Erythroblast (primary cell): Measurements from ENCODE around the gene ADH1B.
"Not testable (repeated sequence)": the region's sequence is repeated elsewhere in the genome, so short reads cannot be mapped to it uniquely, and the experiment has no call there.

Source experiments
- DNase-seq, 2 experiments: peaks; one replicate each; lab custom pipeline; 2025; lab: John Stamatoyannopoulos, UW
- GATA1 ChIP-seq: IDR thresholded peaks from 2 replicates; pipeline ENCODE4 v1.6.1; 2011; ENCODE audit warnings: low read depth, mild to moderate bottlenecking, control low read depth, low read length, moderate library complexity
- POLR2A ChIP-seq: IDR thresholded peaks from 2 replicates; pipeline ENCODE4 v1.6.1; 2011; ENCODE audit warnings: mild to moderate bottlenecking, low read length

Gene ADH1B

DNA sequence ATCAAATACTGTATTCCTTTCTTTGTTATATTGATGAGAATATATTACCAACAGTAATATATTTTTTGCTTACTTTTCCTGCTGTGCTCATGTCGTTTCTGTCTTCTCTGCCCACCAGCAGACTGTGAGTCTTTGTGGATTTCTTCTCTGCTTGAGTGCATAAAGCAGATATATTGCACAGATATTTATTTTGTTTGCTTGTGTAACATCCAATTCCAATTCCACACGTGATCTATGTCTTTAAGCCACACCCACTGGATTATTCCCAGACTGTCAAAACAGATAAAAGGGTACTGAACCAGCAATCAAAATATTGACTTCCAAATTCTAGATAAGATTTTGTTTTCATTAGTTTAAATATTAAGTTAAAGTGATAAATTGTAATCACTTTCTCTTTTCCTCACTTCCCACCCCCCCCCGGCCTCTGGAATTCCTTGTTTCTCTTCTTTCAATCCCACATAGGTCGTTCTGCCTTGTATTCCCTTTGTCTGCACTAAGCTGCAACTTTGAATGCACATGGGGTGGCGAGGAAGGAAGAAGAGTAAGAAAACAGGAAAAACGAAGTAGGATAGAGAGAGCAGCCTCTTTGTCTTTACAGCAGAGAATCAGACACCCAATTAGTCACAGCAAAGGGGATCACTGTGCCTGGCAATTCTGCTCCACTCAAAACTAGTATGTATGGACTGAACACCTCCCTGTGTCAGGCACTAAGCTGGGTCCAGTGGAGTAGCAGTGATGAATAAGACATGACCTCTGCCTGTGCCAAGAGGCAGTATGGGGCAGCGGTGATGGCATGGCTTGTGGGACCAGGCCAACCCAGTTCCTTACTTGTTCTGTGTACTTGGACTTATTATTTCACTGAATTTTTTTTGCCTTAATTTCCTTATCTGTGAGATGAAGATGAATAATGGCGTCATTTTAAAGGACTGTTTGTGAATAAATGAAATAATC lies at the start of gene ADH1B:
Gene ADH1B (minus strand): TSS at position 161 of the 951 bp plus-strand sequence. CDS start 70 bp downstream, at position 91.
- no peak for TF ChIP-seq GATA1
- TF ChIP-seq POLR2A: no peak
- DNase-seq: no peak

GRCh38 chr4:99367817-99368216 lies 46.6 kb upstream of the ADH1B start:
- DNase-seq: not testable (repeated sequence)

- DNase-seq: no peak
- TF ChIP-seq GATA1 (no peak), POLR2A (no peak)
Observed at GRCh38 chr4:99366491-99366890, 45.3 kb upstream of the ADH1B start.

DNA sequence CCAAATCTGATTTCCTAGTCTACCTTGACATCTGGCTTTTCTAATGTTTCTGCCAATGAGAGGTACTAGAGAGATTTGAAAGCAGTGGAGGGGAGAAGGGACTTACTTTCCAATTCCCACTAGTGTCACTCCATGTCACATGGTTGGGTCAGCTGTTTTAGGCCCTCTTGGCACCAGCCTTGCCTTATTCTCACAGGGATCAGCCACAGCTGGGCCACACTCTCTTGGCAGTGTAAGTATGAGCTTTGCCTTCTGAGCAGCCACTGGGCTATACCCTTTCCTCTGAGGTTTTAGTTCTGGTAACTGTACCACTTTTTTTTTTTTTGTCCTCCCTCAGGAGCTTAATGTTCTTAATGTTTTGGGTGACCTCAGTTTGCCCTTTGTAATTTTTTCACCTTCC lies 41.6 kb upstream of the ADH1B start:
- DNase-seq: no peak
- TF ChIP-seq GATA1 (no peak), POLR2A (no peak)

GRCh38 chr4:99361899-99362275 lies 40.7 kb upstream of the ADH1B start:
- TF ChIP-seq GATA1 (no peak), POLR2A (no peak)
- DNase-seq: no peak

GRCh38 chr4:99361268-99361898 lies 40.2 kb upstream of the ADH1B start:
- TF ChIP-seq GATA1 (no peak), POLR2A (no peak)
- DNase-seq: no peak

- no peak for DNase-seq
- TF ChIP-seq GATA1 (no peak), POLR2A (no peak)
Observed at GRCh38 chr4:99359480-99360204, 38.4 kb upstream of the ADH1B start.

- no peak for DNase-seq
- TF ChIP-seq POLR2A (no peak), GATA1 (no peak)
Observed at GRCh38 chr4:99357948-99358347, 36.7 kb upstream of the ADH1B start.

GRCh38 chr4:99356992-99357391 lies 35.8 kb upstream of the ADH1B start:
- no peak for DNase-seq
- no peak for TF ChIP-seq GATA1
- TF ChIP-seq POLR2A: no peak

GRCh38 chr4:99356149-99356548 lies 34.9 kb upstream of the ADH1B start:
- not testable (repeated sequence) for DNase-seq

DNA sequence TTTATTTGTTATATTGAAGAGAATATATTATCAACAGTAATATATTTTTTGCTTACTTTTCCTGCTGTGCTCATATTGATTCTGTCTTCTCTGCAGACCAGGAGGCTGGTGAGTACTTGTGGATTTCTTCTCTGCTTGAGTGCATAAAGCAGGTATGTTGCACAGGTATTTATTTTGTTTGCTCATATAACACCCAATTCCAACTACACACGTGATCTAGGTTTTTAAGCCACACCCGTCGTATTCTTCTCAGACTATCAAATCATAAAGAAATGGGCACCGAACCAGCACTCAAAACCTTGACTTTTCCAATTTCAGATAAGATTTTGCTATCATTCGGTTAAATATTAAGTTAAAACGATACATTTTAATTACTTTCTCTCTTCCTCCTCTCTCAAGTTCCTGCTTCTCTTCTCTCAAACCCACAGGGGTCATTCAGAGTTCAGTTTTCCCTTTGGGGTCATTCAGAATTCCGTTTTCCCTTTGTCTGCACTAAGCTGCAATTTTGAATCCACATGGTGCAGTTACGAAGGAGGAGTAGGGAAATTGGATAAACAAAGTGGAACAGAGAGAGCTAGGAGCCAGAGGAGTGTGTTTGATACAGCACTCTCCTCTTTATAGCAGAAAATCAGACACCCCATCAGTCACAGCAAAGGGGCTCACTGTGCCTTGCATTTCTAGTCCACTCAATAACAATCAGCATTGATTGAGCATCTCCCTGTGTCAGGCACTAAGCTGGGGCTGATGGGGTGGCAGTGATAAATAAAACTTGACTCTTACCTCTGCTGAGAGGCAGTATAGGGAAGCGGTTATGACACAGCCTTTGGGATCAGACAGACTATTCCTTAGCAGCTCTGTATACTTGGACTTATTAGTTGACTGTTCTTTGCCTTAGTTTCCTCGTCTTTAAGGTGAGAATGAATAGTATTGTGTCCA lies 31.7 kb upstream of the ADH1B start, which contains the start of gene ADH1C:
Gene ADH1C (minus strand): TSS at position 145 of the 936 bp plus-strand sequence. CDS start 71 bp downstream, at position 74.
- DNase-seq: no peak
- TF ChIP-seq POLR2A: no peak
- TF ChIP-seq GATA1: no peak

GRCh38 chr4:99351487-99351886 lies 30.3 kb upstream of the ADH1B start:
- TF ChIP-seq GATA1: no peak
- no peak for TF ChIP-seq POLR2A
- no peak for DNase-seq

GRCh38 chr4:99349338-99349737 lies 28.1 kb upstream of the ADH1B start:
- no peak for DNase-seq
- TF ChIP-seq GATA1 (no peak), POLR2A (no peak)

GRCh38 chr4:99342624-99343023 lies 21.4 kb upstream of the ADH1B start:
- not testable (repeated sequence) for DNase-seq
